DND-41 (cell line): ENCODE measurements around the gene RGS21.

Source experiments
- ATAC-seq: fragments of 200-7000 bp; cut with Tn5 transposase; 3 replicates; pipeline ENCODE4 v1.9.1; 2021; ENCODE audit warnings: low read depth; ENCODE audit not compliant: insufficient read depth
- DNase-seq: peaks from one replicate; pipeline ENCODE4 v3.0.0-alpha.2; 2020
- H2AFZ ChIP-seq: 2 replicates; pipeline ENCODE4 v1.6.0; 2012; ENCODE audit warnings: low read depth, low read length
- H3K27ac ChIP-seq: 2 replicates; pipeline ENCODE4 v1.5.1; 2012; ENCODE audit warnings: low read length, inconsistent platforms
- H3K27me3 ChIP-seq: fragments of 200-600 bp; sonication (generic); 2 replicates; pipeline ENCODE4 v1.6.0; 2012; ENCODE audit warnings: low read length, mild to moderate bottlenecking, inconsistent platforms; ENCODE audit not compliant: insufficient read depth, poor library complexity
- H3K36me3 ChIP-seq: 2 replicates; pipeline ENCODE4 v1.5.1; 2012; ENCODE audit warnings: low read length, inconsistent platforms; ENCODE audit not compliant: insufficient read depth
- H3K4me1 ChIP-seq: 2 replicates; pipeline ENCODE4 v1.5.1; 2012; ENCODE audit warnings: mild to moderate bottlenecking, low read length; ENCODE audit not compliant: insufficient read depth
- H3K4me2 ChIP-seq: 2 replicates; pipeline ENCODE4 v1.6.0; 2012; ENCODE audit warnings: mild to moderate bottlenecking, moderate library complexity, low read length, inconsistent platforms; ENCODE audit not compliant: insufficient read depth
- H3K4me3 ChIP-seq, 2 experiments: fragments of 200-600 bp in 1 of 2; shearing (Covaris generic) in 1 of 2; 2 replicates each; pipeline ENCODE4 v1.5.1; 2012 to 2016; ENCODE audit warnings: inconsistent platforms in 2 of 2, low read length in 2 of 2, mild to moderate bottlenecking in 2 of 2, low read depth in 1 of 2, moderate library complexity in 1 of 2
- H3K79me2 ChIP-seq: 2 replicates; pipeline ENCODE4 v1.6.0; 2012; ENCODE audit warnings: low read length, inconsistent platforms; ENCODE audit not compliant: insufficient read depth
- H3K9ac ChIP-seq: 2 replicates; pipeline ENCODE4 v1.6.0; 2012; ENCODE audit warnings: low read depth, mild to moderate bottlenecking, inconsistent platforms, low read length, moderate library complexity
- H3K9me3 ChIP-seq: 2 replicates; pipeline ENCODE4 v1.5.1; 2012; ENCODE audit warnings: low read length, moderate library complexity, mild to moderate bottlenecking, inconsistent platforms; ENCODE audit not compliant: insufficient read depth, severe bottlenecking
- H4K20me1 ChIP-seq: 2 replicates; pipeline ENCODE4 v1.6.0; 2012; ENCODE audit warnings: low read length; ENCODE audit not compliant: insufficient read depth
- CTCF ChIP-seq: IDR thresholded peaks from 2 replicates; pipeline ENCODE4 v1.5.1; 2012; ENCODE audit warnings: borderline replicate concordance, low read length, moderate library complexity, mild to moderate bottlenecking; ENCODE audit not compliant: poor library complexity, severe bottlenecking; ENCODE audit errors: extremely low read depth
- EZH2 ChIP-seq: IDR thresholded peaks from 3 replicates; pipeline ENCODE4 v1.6.1; 2012; ENCODE audit warnings: borderline replicate concordance, low read depth, mild to moderate bottlenecking, moderate library complexity, low read length, inconsistent platforms; ENCODE audit not compliant: severe bottlenecking

The RGS21 gene

GRCh38 chr1:192401825-192402224, 85.0 kb downstream of the RGS21 start:
- Histone ChIP-seq H3K79me2 (no peaks in the 10 kb centered on the region), H3K9ac (no peak overlapping the region), H4K20me1 (no peaks in the 10 kb centered on the region), H3K9me3 (no peaks in the 10 kb centered on the region), H3K4me2 (peak overlapping the region; percentile 27; the same call in 1 of the 2 replicates), H3K4me3 (no peak overlapping the region), H3K27ac (no peak overlapping the region), H3K27me3 (no peaks in the 10 kb centered on the region), H2AFZ (peak overlapping the region; percentile 32; the same call in 1 of the 2 replicates), H3K36me3 (no peaks in the 10 kb centered on the region), H3K4me1 (peaks cover 6% of the 10 kb centered on the region; the same call in 1 of the 2 replicates)
- no peak for DNase-seq
- TF ChIP-seq EZH2 (no peak), CTCF (no peak)
- ATAC-seq: 0 out of 3 replicates have a peak, but pooled peaks have one; percentile 35

- TF ChIP-seq EZH2 (no peak), CTCF (no peak)
- DNase-seq (no peak), ATAC-seq (no peak)
- H3K4me2 ChIP-seq: no peak overlapping the region
- no peaks in the 10 kb centered on the region for H3K9me3 ChIP-seq
- no peaks in the 10 kb centered on the region for H4K20me1 ChIP-seq
- H2AFZ ChIP-seq: no peak overlapping the region
- H3K27ac ChIP-seq: no peak overlapping the region
- peaks cover 6% of the 10 kb centered on the region; the same call in 1 of the 2 replicates for H3K4me1 ChIP-seq
- no peaks in the 10 kb centered on the region for H3K27me3 ChIP-seq
- no peaks in the 10 kb centered on the region for H3K36me3 ChIP-seq
- no peak overlapping the region for H3K4me3 ChIP-seq
- no peaks in the 10 kb centered on the region for H3K79me2 ChIP-seq
- H3K9ac ChIP-seq: no peak overlapping the region
These were observed 85.8 kb downstream of the RGS21 start for GRCh38 chr1:192402571-192402970.

- H3K79me2 ChIP-seq: no peaks in the 10 kb centered on the region
- no peaks in the 10 kb centered on the region for H3K36me3 ChIP-seq
- H3K27me3 ChIP-seq: no peaks in the 10 kb centered on the region
- H2AFZ ChIP-seq: no peak overlapping the region
- no peaks in the 10 kb centered on the region; the same call in 1 of the 2 replicates for H3K4me1 ChIP-seq
- H3K27ac ChIP-seq: no peak overlapping the region
- ATAC-seq: no peak
- TF ChIP-seq EZH2: no peak
- TF ChIP-seq CTCF: no peak
- H3K4me3 ChIP-seq: no peak overlapping the region
- no peaks in the 10 kb centered on the region for H3K9me3 ChIP-seq
- DNase-seq: no peak
- H3K4me2 ChIP-seq: no peak overlapping the region
- no peaks in the 10 kb centered on the region for H4K20me1 ChIP-seq
- H3K9ac ChIP-seq: no peak overlapping the region
These were observed 90.4 kb downstream of the RGS21 start for GRCh38 chr1:192407206-192407605.
